ENCODE results near the gene PCMTD2.
"Not testable (repeated sequence)": the region's sequence is repeated elsewhere in the genome, so short reads cannot be mapped to it uniquely, and the experiment has no call there.

PCMTD2 gene

DNA sequence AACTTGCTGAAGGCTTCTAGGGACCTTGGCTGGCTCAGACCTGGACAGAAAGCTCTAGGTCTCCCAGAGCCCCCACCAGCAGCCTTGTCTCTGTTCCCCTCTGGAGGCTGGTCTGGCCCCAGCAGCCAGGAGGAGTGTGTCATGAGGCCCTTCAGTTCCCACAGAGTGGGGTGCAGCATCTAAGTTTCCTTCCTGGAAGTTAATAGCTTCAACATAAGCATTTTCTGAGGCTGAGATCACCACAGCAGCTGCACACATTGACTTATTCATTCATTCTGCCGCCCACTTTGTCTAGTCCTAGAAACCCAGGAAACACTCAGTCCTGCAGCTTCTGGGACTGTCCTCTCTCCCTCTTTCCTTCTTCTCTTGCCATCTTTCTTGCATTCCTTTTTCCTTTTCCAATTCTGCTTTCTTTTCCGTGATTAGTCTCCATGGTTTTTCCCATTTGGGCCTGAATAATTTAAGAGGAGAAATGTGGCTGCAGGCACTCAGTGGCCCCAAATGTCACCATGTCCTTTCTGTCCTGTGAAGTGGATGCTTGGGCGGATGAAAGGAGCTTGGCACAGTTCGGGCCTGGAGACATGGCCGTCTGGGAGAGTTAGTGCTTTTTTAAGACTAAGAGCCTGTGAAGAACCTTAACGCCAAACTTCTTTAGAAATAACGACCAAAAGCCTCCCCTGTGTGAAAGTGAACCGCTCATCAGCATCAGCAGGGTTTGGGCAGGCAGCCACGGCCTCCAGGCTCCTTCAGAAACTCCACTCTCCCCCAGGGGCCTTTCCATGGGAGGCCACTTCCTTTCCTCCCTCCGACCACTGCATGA, 31.0 kb upstream of the PCMTD2 start:
- DNase-seq (ENCODE audit: low spot score): no peak

GRCh38 chr20:64225171-64225595, 30.4 kb upstream of the PCMTD2 start:
- no peak for DNase-seq (ENCODE audit: low spot score)

GRCh38 chr20:64225828-64226598, 29.5 kb upstream of the PCMTD2 start:
- DNase-seq (ENCODE audit: low spot score): no peak

- DNase-seq (ENCODE audit: low spot score): no peak
Measured at GRCh38 chr20:64226686-64227580, 28.6 kb upstream of the PCMTD2 start.

DNA sequence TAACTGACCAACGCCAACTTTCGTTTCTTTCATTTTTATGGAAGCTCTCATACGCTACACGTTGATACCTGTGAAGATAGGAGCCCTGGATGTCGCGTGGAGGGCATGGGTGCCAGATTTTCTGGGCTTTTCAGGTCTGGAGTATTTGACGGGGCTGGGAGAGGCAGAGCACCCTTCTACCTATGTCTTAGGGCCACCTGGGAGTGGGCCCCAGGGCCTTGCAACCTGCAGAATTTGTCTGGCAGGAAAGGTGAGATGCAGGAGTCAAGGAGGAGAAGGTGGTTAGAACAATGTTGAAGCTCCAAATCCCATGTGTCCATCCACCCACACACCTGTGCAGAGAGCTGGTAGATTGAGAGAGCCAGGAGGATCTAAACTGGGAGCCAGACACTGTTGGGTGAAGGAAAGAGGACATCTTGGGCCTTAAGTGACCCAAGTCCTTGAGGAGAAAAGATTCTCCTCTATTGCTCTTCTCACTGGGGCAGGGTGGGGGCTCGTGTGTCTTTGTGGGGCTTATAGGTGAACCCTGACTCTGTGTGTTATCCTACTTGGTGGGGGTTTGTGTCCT, 27.4 kb upstream of the PCMTD2 start:
- no peak for DNase-seq (ENCODE audit: low spot score)

DNA sequence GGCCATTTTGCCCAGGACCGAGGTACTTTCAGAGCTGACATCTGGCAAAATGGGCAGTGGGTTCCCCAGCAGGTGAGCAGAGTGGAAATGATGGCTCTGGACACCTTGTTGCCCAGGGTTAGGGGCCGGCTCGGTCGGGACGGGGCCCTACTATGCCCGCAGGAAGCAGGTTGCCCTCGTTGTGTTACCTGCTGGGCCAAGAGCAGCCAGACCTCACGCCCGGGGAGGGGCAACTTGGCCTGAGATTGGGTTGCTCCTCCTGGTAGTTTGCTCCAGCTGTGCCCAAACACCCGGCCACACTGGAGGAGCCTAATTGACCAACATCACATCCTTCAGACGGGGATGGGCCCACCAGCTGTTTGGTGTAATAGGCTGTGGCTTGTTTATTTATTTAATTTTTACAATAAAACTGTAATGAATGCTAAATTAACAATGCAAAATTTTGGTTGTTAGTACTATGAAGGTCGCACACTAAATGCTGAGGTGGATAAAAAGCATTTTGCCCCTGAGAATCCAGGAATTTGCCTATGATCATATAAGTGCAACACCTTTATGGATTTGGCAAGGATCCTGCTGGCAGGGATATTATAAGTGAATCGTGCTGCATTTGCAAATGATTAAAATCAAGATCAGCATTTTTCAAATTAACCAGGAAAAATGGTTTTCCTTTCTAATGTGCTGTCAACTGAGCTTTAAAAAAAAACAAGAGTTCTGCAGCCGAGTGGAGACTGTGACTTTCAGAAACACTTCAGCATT, 26.6 kb upstream of the PCMTD2 start:
- no peak for DNase-seq (ENCODE audit: low spot score)

- DNase-seq (ENCODE audit: low spot score): no peak
Measured at GRCh38 chr20:64229507-64230061, 26.0 kb upstream of the PCMTD2 start.

- DNase-seq (ENCODE audit: low spot score): no peak
Measured at GRCh38 chr20:64230461-64231145, 24.9 kb upstream of the PCMTD2 start.

DNA sequence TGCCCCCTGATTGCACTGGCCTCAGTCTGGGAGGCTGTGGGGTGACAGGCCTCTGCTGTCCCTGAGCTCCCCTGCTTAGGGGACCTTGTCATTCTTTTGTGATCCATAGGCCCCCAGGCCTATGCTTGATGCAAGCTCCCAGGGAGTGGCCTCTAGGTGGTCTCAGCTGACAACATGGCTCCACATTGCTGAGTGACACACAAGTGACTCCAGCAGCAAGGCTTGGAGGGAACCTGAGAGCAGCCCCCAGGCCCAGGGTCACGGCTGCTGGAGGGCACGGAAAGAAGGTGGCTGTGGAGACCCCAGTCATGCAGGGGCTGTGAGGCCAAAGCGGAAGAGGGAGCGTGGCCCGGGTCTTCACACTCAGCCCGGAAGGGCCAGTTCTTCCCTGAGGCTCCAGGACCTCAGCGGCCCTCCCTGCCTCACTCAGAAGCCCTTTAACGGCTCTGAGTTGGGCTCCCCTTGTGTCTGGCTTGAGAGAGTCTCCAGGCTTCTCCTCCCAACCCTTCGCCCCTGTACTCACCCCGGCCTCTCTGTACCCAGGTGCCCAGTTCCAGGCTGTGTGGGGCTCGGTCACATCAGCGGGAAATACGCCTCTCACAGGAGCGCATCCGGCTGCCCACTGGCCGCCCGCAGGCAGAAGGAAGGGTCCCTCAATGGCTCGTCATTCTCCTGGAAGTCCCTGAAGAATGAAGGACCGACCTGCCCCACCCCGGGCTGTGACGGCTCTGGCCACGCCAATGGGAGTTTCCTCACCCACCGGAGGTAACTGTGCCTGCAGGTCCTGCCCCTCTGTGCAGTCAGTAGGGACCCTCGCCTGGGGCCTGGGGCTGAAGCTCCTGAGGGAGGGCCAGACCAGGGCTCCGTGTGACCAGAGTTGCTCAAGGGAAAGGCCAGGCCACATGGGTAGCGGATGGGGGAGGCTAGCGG, 23.7 kb upstream of the PCMTD2 start:
- no peak for DNase-seq (ENCODE audit: low spot score)

GRCh38 chr20:64232794-64233193, 22.8 kb upstream of the PCMTD2 start:
- peak; percentile 59 for DNase-seq (ENCODE audit: low spot score)

GRCh38 chr20:64233725-64234124, 21.8 kb upstream of the PCMTD2 start:
- DNase-seq (ENCODE audit: low spot score): no peak

GRCh38 chr20:64234291-64234791, 21.2 kb upstream of the PCMTD2 start:
- DNase-seq (ENCODE audit: low spot score): no peak

DNA sequence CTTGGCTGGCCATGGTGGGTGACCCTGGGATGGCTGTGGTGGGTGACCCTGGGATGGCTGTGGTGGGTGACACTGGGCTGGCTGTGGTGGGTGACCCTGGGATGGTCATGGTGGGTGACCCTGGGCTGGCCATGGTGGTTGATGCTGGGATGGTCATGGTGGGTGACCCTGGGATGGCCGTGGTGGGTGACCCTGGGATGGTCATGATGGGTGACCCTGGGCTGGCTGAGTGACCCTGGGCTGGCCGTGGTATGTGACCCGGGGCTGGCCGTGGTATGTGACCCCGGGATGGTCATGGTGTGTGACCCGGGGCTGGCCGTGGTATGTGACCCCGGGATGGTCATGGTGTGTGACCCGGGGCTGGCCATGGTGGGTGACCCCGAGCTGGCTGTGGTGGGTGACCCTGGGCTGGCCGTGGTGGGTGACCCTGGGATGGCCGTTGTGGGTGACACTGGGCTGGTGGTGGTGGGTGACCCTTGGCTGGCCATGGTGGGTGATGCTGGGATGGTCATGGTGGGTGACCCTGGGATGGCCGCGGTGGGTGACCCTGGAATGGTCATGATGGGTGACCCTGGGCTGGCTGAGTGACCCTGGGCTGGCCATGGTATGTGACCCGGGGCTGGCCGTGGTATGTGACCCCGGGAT, 20.5 kb upstream of the PCMTD2 start:
- DNase-seq (ENCODE audit: low spot score): not testable (repeated sequence)

GRCh38 chr20:64236137-64237088, 19.1 kb upstream of the PCMTD2 start:
- no peak for DNase-seq (ENCODE audit: low spot score)

DNA sequence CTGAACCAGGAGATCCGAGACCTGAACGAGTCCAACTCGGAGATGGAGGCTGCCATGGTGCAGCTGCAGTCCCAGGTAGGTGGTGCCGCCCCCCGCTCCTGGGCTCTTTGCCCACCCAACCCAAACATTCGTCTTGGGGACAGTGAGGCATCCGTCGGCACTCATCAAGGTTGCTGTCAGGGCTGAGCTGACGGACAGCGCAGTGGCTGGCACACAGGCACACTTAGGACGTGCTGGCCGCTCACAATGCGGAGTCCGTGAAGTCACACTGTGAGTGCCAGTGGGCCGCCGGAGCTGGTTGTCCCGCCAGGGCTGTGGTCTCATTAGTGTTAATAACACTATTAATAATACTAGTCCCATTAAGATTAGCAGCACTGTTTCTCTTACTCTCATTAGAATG, 18.2 kb upstream of the PCMTD2 start:
- DNase-seq (ENCODE audit: low spot score): no peak

DNA sequence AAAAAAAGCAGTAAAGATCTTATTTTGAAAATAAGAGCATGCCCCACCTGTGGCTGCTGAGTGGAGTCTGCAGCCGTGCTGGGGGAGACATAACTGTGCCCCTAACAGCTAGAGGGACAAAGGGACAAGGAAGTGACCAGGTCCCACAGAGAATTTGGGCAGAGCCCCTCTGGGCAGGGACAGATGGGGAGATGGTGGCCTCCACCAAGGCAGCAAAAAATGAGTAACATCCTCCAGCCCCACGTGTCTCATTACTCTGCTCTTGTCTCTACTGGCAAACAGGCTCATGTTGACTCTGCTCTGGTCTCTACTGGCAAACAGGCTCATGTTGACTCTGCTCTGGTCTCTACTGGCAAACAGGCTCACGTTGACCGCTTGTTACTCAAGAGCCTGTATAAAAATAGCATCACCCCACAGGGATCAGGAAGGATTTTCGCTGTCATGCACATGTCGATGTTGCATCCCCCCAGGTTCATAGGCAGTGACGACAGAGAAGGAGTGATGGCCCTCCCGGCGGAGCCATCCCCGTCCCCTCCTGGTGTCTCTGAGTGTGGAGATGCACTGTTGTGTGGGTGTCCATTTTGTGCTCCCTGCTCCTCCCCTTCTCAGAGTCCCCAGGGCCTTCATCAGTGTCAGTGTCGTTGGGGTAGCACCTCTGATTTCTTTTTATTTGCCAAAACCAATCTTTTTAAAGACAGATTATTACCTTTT, 17.3 kb upstream of the PCMTD2 start:
- DNase-seq (ENCODE audit: low spot score): no peak
